ENCODE results near the gene PPP1R36.

PPP1R36 gene

GRCh38 chr14:64572386-64573104 is 22.8 kb downstream of the PPP1R36 start:
- Histone ChIP-seq H4K20me1 (ENCODE audit: insufficient read depth, low read length) (no peaks in the 10 kb centered on the region), H3K4me2 (ENCODE audit: low read depth, low read length) (no peak overlapping the region), H3K9me3 (replicated peaks; ENCODE audit: insufficient read depth, low read length) (no peaks in the 10 kb centered on the region), H3F3A (ENCODE audit: insufficient read depth, low read length) (no peaks in the 10 kb centered on the region), H3K27me3 (replicated peaks; ENCODE audit: insufficient read depth, low read length) (no peaks in the 10 kb centered on the region), H3K4me3 (ENCODE audit: low read length) (no peak overlapping the region), H3K27ac (ENCODE audit: low read length) (no peak overlapping the region), H3K4me1 (ENCODE audit: low read length) (no peaks in the 10 kb centered on the region), H2AFZ (ENCODE audit: low read length) (no peak overlapping the region), H3K79me2 (ENCODE audit: low read length) (no peaks in the 10 kb centered on the region), H3K9ac (ENCODE audit: low read length) (no peak overlapping the region), H3K36me3 (replicated peaks; ENCODE audit: insufficient read depth, low read length) (no peaks in the 10 kb centered on the region), H3K9me2 (replicated peaks; ENCODE audit: insufficient read depth, low read length) (no peaks in the 10 kb centered on the region)
- TF ChIP-seq CTCF (IDR thresholded peaks at IDR 0.05; ENCODE audit: low read length): no peak
- no peak for TF ChIP-seq EZH2phosphoT487 (IDR thresholded peaks at IDR 0.05; ENCODE audit: low read length)
- TF ChIP-seq EZH2 (optimal IDR thresholded peaks at IDR 0.05; ENCODE audit: low read depth, low read length): no peak
- no peak for DNase-seq

GRCh38 chr14:64573109-64573508 is 23.3 kb downstream of the PPP1R36 start:
- DNase-seq: no peak
- H4K20me1 ChIP-seq (ENCODE audit: insufficient read depth, low read length): no peaks in the 10 kb centered on the region
- H3K9me2 ChIP-seq (replicated peaks; ENCODE audit: insufficient read depth, low read length): no peaks in the 10 kb centered on the region
- no peak overlapping the region for H3K27ac ChIP-seq (ENCODE audit: low read length)
- no peaks in the 10 kb centered on the region for H3K79me2 ChIP-seq (ENCODE audit: low read length)
- TF ChIP-seq EZH2 (optimal IDR thresholded peaks at IDR 0.05; ENCODE audit: low read depth, low read length) (no peak), EZH2phosphoT487 (IDR thresholded peaks at IDR 0.05; ENCODE audit: low read length) (no peak), CTCF (IDR thresholded peaks at IDR 0.05; ENCODE audit: low read length) (no peak)
- no peak overlapping the region for H3K4me3 ChIP-seq (ENCODE audit: low read length)
- no peak overlapping the region for H3K9ac ChIP-seq (ENCODE audit: low read length)
- H3K36me3 ChIP-seq (replicated peaks; ENCODE audit: insufficient read depth, low read length): no peaks in the 10 kb centered on the region
- no peaks in the 10 kb centered on the region for H3F3A ChIP-seq (ENCODE audit: insufficient read depth, low read length)
- H3K4me2 ChIP-seq (ENCODE audit: low read depth, low read length): no peak overlapping the region
- no peak overlapping the region for H2AFZ ChIP-seq (ENCODE audit: low read length)
- H3K27me3 ChIP-seq (replicated peaks; ENCODE audit: insufficient read depth, low read length): no peaks in the 10 kb centered on the region
- no peaks in the 10 kb centered on the region for H3K9me3 ChIP-seq (replicated peaks; ENCODE audit: insufficient read depth, low read length)
- no peaks in the 10 kb centered on the region for H3K4me1 ChIP-seq (ENCODE audit: low read length)

- Histone ChIP-seq H3F3A (ENCODE audit: insufficient read depth, low read length) (no peaks in the 10 kb centered on the region), H3K9ac (ENCODE audit: low read length) (no peak overlapping the region), H3K9me2 (replicated peaks; ENCODE audit: insufficient read depth, low read length) (no peaks in the 10 kb centered on the region), H3K4me3 (ENCODE audit: low read length) (no peak overlapping the region), H3K9me3 (replicated peaks; ENCODE audit: insufficient read depth, low read length) (no peaks in the 10 kb centered on the region), H3K27me3 (replicated peaks; ENCODE audit: insufficient read depth, low read length) (no peaks in the 10 kb centered on the region), H3K79me2 (ENCODE audit: low read length) (no peaks in the 10 kb centered on the region), H3K4me1 (ENCODE audit: low read length) (no peaks in the 10 kb centered on the region), H3K27ac (ENCODE audit: low read length) (no peak overlapping the region), H3K4me2 (ENCODE audit: low read depth, low read length) (no peak overlapping the region), H3K36me3 (replicated peaks; ENCODE audit: insufficient read depth, low read length) (no peaks in the 10 kb centered on the region), H2AFZ (ENCODE audit: low read length) (no peak overlapping the region), H4K20me1 (ENCODE audit: insufficient read depth, low read length) (no peaks in the 10 kb centered on the region)
- no peak for TF ChIP-seq EZH2 (optimal IDR thresholded peaks at IDR 0.05; ENCODE audit: low read depth, low read length)
- TF ChIP-seq CTCF (IDR thresholded peaks at IDR 0.05; ENCODE audit: low read length): no peak
- no peak for TF ChIP-seq EZH2phosphoT487 (IDR thresholded peaks at IDR 0.05; ENCODE audit: low read length)
- DNase-seq: no peak
Observed at GRCh38 chr14:64574371-64575107, 24.8 kb downstream of the PPP1R36 start.
